B cell (primary cell): Measurements from ENCODE around the gene IFNAR2. TPM values are rescaled to one million over a fixed set of nuclear protein-coding genes. Genes with fewer than 3 reads are reported as not detected.

Experiments used
- ATAC-seq: fragments of 200-7000 bp; cut with Tn5 transposase; one replicate; pipeline ENCODE4 v1.10.0; 2021; ENCODE audit warnings: low read depth, mild to moderate bottlenecking, moderate number of reproducible peaks, moderate library complexity
- CTCF ChIA-PET: fragments of 350-600 bp; sonication (Branson Sonifier 250); formaldehyde crosslinking; loops from one replicate; lab custom pipeline; 2021; ENCODE audit warnings: antibody characterized with exemption, inconsistent platforms; lab: Charles Lee
- POLR2A ChIA-PET: fragments of 350-600 bp; sonication (Branson Sonifier 250); formaldehyde crosslinking; loops from one replicate; lab custom pipeline; 2021; ENCODE audit warnings: antibody characterized with exemption; lab: Charles Lee
- DNase-seq: peaks from one replicate; pipeline ENCODE4 v3.0.0; 2013
- H2AFZ ChIP-seq: 2 replicates; pipeline ENCODE4 v1.6.1; 2012; ENCODE audit warnings: mild to moderate bottlenecking, low read depth, low read length; ENCODE audit not compliant: insufficient read depth, poor library complexity, severe bottlenecking
- H3K27ac ChIP-seq, 2 donors: 1 replicate in 1 of 2; 2 replicates in 1 of 2; pipeline ENCODE4 v1.5.1; 2012 to 2013; ENCODE audit warnings: low read length in 2 of 2, mild to moderate bottlenecking in 2 of 2, moderate library complexity in 1 of 2
- H3K27me3 ChIP-seq, 4 experiments: fragments of 200-600 bp in 1 of 4; sonication (generic) in 1 of 4; replicated peaks in 1 of 4; 1 replicate in 2 of 4; 2 replicates in 2 of 4; pipeline versions ENCODE4 v1.6.1 to v1.7.0; 2013 to 2016; ENCODE audit warnings: low read length in 3 of 4, mild to moderate bottlenecking in 2 of 4, mixed read lengths in 1 of 4, moderate library complexity in 1 of 4; ENCODE audit not compliant: insufficient read depth in 4 of 4, control insufficient read depth in 3 of 4; ENCODE audit errors: control extremely low read depth in 1 of 4
- H3K36me3 ChIP-seq, 2 experiments: replicated peaks in 1 of 2; 1 replicate in 1 of 2; 2 replicates in 1 of 2; pipeline versions ENCODE4 v1.6.1 to v1.7.1; 2013; ENCODE audit warnings: low read length in 1 of 2; ENCODE audit not compliant: insufficient read depth in 2 of 2, control insufficient read depth in 1 of 2; ENCODE audit errors: control extremely low read depth in 1 of 2, extremely low read depth in 1 of 2
- H3K4me1 ChIP-seq, 2 donors: fragments of 200-600 bp in 1 of 2; sonication (generic) in 1 of 2; 1 replicate in 1 of 2; 2 replicates in 1 of 2; pipeline versions ENCODE4 v1.5.1 to v1.6.1; 2013 to 2017; ENCODE audit warnings: low read length in 2 of 2; ENCODE audit not compliant: control insufficient read depth in 2 of 2, insufficient read depth in 2 of 2
- H3K4me2 ChIP-seq: replicated peaks from 2 replicates; pipeline ENCODE3; 2012; ENCODE audit warnings: mild to moderate bottlenecking, low read depth, low read length; ENCODE audit not compliant: poor library complexity, severe bottlenecking
- H3K4me3 ChIP-seq, 5 experiments: fragments of 200-600 bp in 1 of 5; sonication (generic) in 1 of 5; 1 replicate in 3 of 5; 2 replicates in 2 of 5; pipeline versions ENCODE4 v1.5.1 to v1.7.0; 2011 to 2016; ENCODE audit warnings: low read length in 4 of 5, mild to moderate bottlenecking in 4 of 5, low read depth in 2 of 5, control low read depth in 1 of 5, moderate library complexity in 1 of 5; ENCODE audit not compliant: insufficient read depth in 1 of 5; ENCODE audit errors: control extremely low read depth in 1 of 5, extremely low read depth in 1 of 5
- H3K79me2 ChIP-seq: fragments of 200-600 bp; sonication (generic); one replicate; pipeline ENCODE4 v1.6.0; 2016; ENCODE audit warnings: low read length; ENCODE audit not compliant: control insufficient read depth, insufficient read depth
- H3K9ac ChIP-seq: fragments of 200-600 bp; sonication (generic); 2 replicates; pipeline ENCODE4 v1.6.1; 2017; ENCODE audit warnings: mild to moderate bottlenecking, low read length, moderate library complexity
- H3K9me3 ChIP-seq, 3 donors: one replicate each; pipeline versions ENCODE4 v1.6.1 to v1.7.1; 2013; ENCODE audit warnings: low read length in 2 of 3; ENCODE audit not compliant: control insufficient read depth in 2 of 3, insufficient read depth in 1 of 3; ENCODE audit errors: control extremely low read depth in 1 of 3
- H4K20me1 ChIP-seq: 2 replicates; pipeline ENCODE4 v1.6.0; 2012; ENCODE audit warnings: mild to moderate bottlenecking, low read length; ENCODE audit not compliant: insufficient read depth, control insufficient read depth, poor library complexity, severe bottlenecking
- H3K27ac Mint-ChIP-seq: one replicate; pipeline ENCODE4 v1.8.0; 2021; ENCODE audit warnings: mixed read lengths
- H3K27me3 Mint-ChIP-seq: one replicate; pipeline ENCODE4 v1.8.0; 2021; ENCODE audit warnings: mixed read lengths
- H3K4me1 Mint-ChIP-seq: one replicate; pipeline ENCODE4 v1.8.0; 2021; ENCODE audit warnings: mixed read lengths
- H3K4me3 Mint-ChIP-seq: one replicate; pipeline ENCODE4 v1.8.0; 2021; ENCODE audit warnings: mixed read lengths
- H3K9me3 Mint-ChIP-seq: one replicate; pipeline ENCODE4 v1.8.0; 2022; ENCODE audit warnings: mixed read lengths; ENCODE audit not compliant: insufficient read depth
- EZH2 ChIP-seq: IDR thresholded peaks from 2 replicates; pipeline ENCODE4 v1.6.1; 2012; ENCODE audit warnings: borderline replicate concordance, low read depth, mild to moderate bottlenecking, moderate library complexity, low read length; ENCODE audit not compliant: insufficient read depth, poor library complexity, severe bottlenecking
- WGBS: methylation state at CpG from one replicate; pipeline ENCODE4 v1.1.5; 2013; ENCODE audit warnings: missing lambda C conversion rate; ENCODE audit not compliant: insufficient coverage; 5-methylcytosine and 5-hydroxymethylcytosine counted together
- intact Hi-C: fragments of 100-400 bp; cut with micrococcal nuclease; formaldehyde crosslinking; loops from one replicate; pipeline ENCODE4 v1.10.0; 2022
- polyA plus RNA-seq: library from polyadenylated mRNA; depleted of rRNA; stranded (reverse); fragments of >200 nt; gene quantifications from 2 replicates; pipeline ENCODE4 v1.2.3, GENCODE V29; 2012
- total RNA-seq, 2 donors: library from RNA; stranded (reverse); fragments of 120-200 nt in 1 of 2; gene quantifications; 1 replicate in 1 of 2; 2 replicates in 1 of 2; pipeline versions ENCODE4 v1.2.3 to v1.2.4, GENCODE V29; 2013 to 2022
- TF ChIP-seq, protein P1 (sequence below): fragments of 200-600 bp; IDR thresholded peaks from one replicate; pipeline ENCODE4 v1.8.0; 2022; ENCODE audit warnings: antibody characterized with exemption, mild to moderate bottlenecking

IFNAR2 gene
- total and polyA plus RNA-seq, 2 donors (not counting 1 experiment from before 2014, with no cell fraction given), result 33.0 to 45.0 TPM

DNA sequence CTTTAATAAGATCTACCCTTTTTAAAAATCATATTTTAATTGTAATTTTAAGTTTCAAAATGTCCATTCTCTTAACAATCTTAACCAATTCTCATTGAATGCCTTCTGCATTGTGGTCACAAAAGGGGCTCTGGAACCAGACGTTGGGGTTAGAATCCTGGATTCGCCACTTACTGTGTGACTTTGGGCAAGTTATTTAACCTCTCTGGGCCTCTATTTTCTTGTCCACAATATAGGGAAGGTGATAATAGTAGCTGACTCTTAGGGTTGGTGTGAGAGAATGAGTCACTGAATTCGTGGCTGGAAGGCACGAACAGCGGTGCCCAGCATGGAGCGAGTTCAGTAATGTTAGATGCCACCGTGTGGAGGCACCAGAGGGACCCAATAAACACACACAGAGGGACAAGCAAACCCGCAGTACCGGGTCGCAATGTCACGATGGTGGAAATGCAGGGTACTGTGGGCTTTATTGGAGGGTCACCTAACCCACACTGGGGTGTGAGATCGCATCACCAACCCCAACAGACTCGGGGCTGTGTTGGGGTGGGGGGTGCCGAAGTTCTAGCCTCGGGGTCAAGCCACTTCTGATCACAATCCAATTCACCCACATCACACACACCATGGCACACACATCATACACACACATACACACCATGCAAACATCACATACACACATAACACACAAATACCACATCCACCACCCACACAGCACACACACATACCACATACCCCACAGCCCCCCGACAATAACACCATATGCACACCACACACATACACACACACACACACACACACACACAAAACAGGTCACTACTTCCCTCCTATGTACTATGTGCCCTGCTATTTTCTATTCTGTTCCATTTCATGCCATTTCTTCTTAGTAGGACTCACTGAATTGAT lies 27.0 kb upstream of the IFNAR2 start:
- Histone ChIP-seq H3K27me3 (no peaks in the 10 kb centered on the region), H3K79me2 (peaks cover 3% of the 10 kb centered on the region), H3K36me3 (no peaks in the 10 kb centered on the region), H4K20me1 (no peaks in the 10 kb centered on the region), H3K27ac (no peak overlapping the region), H3K9me3 (no peaks in the 10 kb centered on the region), H3K4me3 (no peak overlapping the region), H3K4me1 (peaks cover 42 to 49% of the 10 kb centered on the region in 2 donors), H3K4me2 (no peak overlapping the region), H2AFZ (no peak overlapping the region), H3K9ac (no peak overlapping the region)
- H3K4me1 Mint-ChIP-seq, result peaks cover 49% of the 10 kb centered on the region
- no peak overlapping the region for H3K27ac Mint-ChIP-seq
- CTCF ChIA-PET, result interaction anchor here (0.9 to 2.6 kb wide), 7 partner anchors 36 to 242 kb away, joined by 3 to 20 read pairs (median 6); partner anchors contain the start of gene IL10RB
- H3K4me3 Mint-ChIP-seq, result no peak overlapping the region
- TF ChIP-seq EZH2, result no peak
- TF ChIP-seq, protein P1, sequence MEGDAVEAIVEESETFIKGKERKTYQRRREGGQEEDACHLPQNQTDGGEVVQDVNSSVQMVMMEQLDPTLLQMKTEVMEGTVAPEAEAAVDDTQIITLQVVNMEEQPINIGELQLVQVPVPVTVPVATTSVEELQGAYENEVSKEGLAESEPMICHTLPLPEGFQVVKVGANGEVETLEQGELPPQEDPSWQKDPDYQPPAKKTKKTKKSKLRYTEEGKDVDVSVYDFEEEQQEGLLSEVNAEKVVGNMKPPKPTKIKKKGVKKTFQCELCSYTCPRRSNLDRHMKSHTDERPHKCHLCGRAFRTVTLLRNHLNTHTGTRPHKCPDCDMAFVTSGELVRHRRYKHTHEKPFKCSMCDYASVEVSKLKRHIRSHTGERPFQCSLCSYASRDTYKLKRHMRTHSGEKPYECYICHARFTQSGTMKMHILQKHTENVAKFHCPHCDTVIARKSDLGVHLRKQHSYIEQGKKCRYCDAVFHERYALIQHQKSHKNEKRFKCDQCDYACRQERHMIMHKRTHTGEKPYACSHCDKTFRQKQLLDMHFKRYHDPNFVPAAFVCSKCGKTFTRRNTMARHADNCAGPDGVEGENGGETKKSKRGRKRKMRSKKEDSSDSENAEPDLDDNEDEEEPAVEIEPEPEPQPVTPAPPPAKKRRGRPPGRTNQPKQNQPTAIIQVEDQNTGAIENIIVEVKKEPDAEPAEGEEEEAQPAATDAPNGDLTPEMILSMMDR, result no peak
- ATAC-seq, result no peak
- H3K27me3 Mint-ChIP-seq, result no peaks in the 10 kb centered on the region
- WGBS, result 91% methylated on average over 6 of the region's 16 CpGs
- no peaks in the 10 kb centered on the region for H3K9me3 Mint-ChIP-seq
- POLR2A ChIA-PET, result interaction anchor here (0.7 kb wide), 1 partner anchor 239 kb away, joined by 3 read pairs; no protein-coding TSS in a partner anchor
- DNase-seq, result no peak
- intact Hi-C loops, result no loop called here

DNA sequence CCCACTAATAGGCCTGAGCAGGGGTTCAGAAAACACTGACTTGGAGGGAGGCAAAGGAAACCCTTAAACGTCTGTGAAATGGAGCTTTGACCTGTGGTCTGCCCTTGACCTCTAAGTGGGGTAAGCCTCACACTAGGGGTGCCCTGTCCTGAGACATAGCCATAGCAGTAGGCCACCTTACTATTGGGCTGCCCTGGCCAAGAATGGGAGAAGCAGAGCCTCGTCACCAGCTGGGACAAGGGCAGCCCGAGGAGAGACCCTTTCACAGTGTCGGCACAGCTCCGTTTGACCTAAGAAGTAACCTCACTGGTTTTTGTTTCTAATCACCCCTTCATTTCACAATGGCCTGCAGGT lies 26.4 kb upstream of the IFNAR2 start:
- no peak overlapping the region for H3K9ac ChIP-seq
- no peak overlapping the region for H3K4me2 ChIP-seq

More for the DNA sequence above, 26.4 kb upstream of the IFNAR2 start:
- 78% methylated on average over 5 of the region's 5 CpGs for WGBS
- intact Hi-C loops, result no loop called here
- no peak overlapping the region for H2AFZ ChIP-seq
- no peaks in the 10 kb centered on the region for H3K9me3 ChIP-seq
- peaks cover 55% of the 10 kb centered on the region for H3K4me1 Mint-ChIP-seq
- H3K27me3 Mint-ChIP-seq, result no peaks in the 10 kb centered on the region
- no peak overlapping the region for H3K4me3 ChIP-seq
- DNase-seq (no peak), ATAC-seq (no peak)
- peaks cover 48 to 54% of the 10 kb centered on the region in 2 donors for H3K4me1 ChIP-seq
- TF ChIP-seq, protein P1, result no peak
- no peak for TF ChIP-seq EZH2
- H3K27me3 ChIP-seq, result no peaks in the 10 kb centered on the region
- H3K27ac ChIP-seq, result no peak overlapping the region
- no peaks in the 10 kb centered on the region for H3K36me3 ChIP-seq
- ChIA-PET CTCF (interaction anchor here (0.8 to 2.6 kb wide), 7 partner anchors 35 to 403 kb away, joined by 3 to 20 read pairs (median 4); partner anchors contain the start of gene IL10RB), POLR2A (interaction anchor here (0.7 kb wide), 1 partner anchor 238 kb away, joined by 3 read pairs; no protein-coding TSS in a partner anchor)
- H3K27ac Mint-ChIP-seq, result no peak overlapping the region
- H3K4me3 Mint-ChIP-seq, result no peak overlapping the region
- H4K20me1 ChIP-seq, result no peaks in the 10 kb centered on the region
- peaks cover 2% of the 10 kb centered on the region for H3K9me3 Mint-ChIP-seq
- H3K79me2 ChIP-seq, result peaks cover 3% of the 10 kb centered on the region
